Naive thymus-derived CD4-positive, alpha-beta T cell (primary cell): ENCODE data around the gene SPAG16. TPM values are rescaled to one million over a fixed set of nuclear protein-coding genes. Genes with fewer than 3 reads are reported as not detected.
"Not testable (repeated sequence)": the region's sequence is repeated elsewhere in the genome, so short reads cannot be mapped to it uniquely, and the experiment has no call there.

ENCODE experiments used
- ATAC-seq: fragments of 150-1000 bp; cut with Tn5 transposase; 2 replicates; pipeline ENCODE4 v1.10.0; 2021; ENCODE audit warnings: mild to moderate bottlenecking, moderate library complexity
- CTCF ChIA-PET: fragments of 350-600 bp; sonication (Branson Sonifier 250); formaldehyde crosslinking; loops from one replicate; lab custom pipeline; 2021; ENCODE audit warnings: antibody characterized with exemption; lab: Charles Lee
- POLR2A ChIA-PET: fragments of 350-600 bp; sonication (Branson Sonifier 250); formaldehyde crosslinking; loops from one replicate; lab custom pipeline; 2021; ENCODE audit warnings: antibody characterized with exemption, inconsistent platforms; lab: Charles Lee
- DNase-seq, 9 donors: peaks; one replicate each; pipeline versions ENCODE4 v3.0.0 to v3.0.0-alpha.2; 2020 to 2022; ENCODE audit warnings: mixed read lengths in 1 of 9
- H3K27ac ChIP-seq: one replicate; pipeline ENCODE4 v1.7.0; 2013; ENCODE audit warnings: mild to moderate bottlenecking, low read depth, low read length, moderate library complexity
- H3K27me3 ChIP-seq, 2 donors: one replicate each; pipeline ENCODE4 v1.7.0; 2013; ENCODE audit warnings: low read length in 2 of 2, mild to moderate bottlenecking in 2 of 2, moderate library complexity in 2 of 2; ENCODE audit not compliant: control insufficient read depth in 2 of 2, insufficient read depth in 2 of 2
- H3K36me3 ChIP-seq, 3 experiments: 1 replicate in 2 of 3; 2 replicates in 1 of 3; pipeline ENCODE4 v1.7.0; 2013; ENCODE audit warnings: low read length in 3 of 3, mild to moderate bottlenecking in 3 of 3, moderate library complexity in 1 of 3; ENCODE audit not compliant: insufficient read depth in 3 of 3, control insufficient read depth in 2 of 3
- H3K4me1 ChIP-seq, 2 donors: one replicate each; pipeline ENCODE4 v1.7.0; 2013; ENCODE audit warnings: low read length in 2 of 2, mild to moderate bottlenecking in 2 of 2, moderate library complexity in 1 of 2; ENCODE audit not compliant: control insufficient read depth in 2 of 2, insufficient read depth in 2 of 2
- H3K4me3 ChIP-seq: 2 replicates; pipeline ENCODE4 v1.7.0; 2013; ENCODE audit warnings: mild to moderate bottlenecking, low read length
- H3K9me3 ChIP-seq, 3 experiments: 1 replicate in 2 of 3; 2 replicates in 1 of 3; pipeline ENCODE4 v1.7.0; 2013; ENCODE audit warnings: low read length in 3 of 3; ENCODE audit not compliant: control insufficient read depth in 2 of 3
- H3K27ac Mint-ChIP-seq, 9 donors: one replicate each; pipeline ENCODE4 v1.8.0; 2020 to 2022; ENCODE audit warnings: mixed read lengths in 9 of 9, mild to moderate bottlenecking in 8 of 9, moderate library complexity in 5 of 9, inconsistent platforms in 2 of 9
- H3K27me3 Mint-ChIP-seq, 5 donors: one replicate each; pipeline ENCODE4 v1.8.0; 2021 to 2022; ENCODE audit warnings: mixed read lengths in 5 of 5, mild to moderate bottlenecking in 1 of 5
- H3K36me3 Mint-ChIP-seq, 5 donors: one replicate each; pipeline ENCODE4 v1.8.0; 2020 to 2022; ENCODE audit warnings: mixed read lengths in 5 of 5, mild to moderate bottlenecking in 3 of 5, inconsistent platforms in 1 of 5
- H3K4me1 Mint-ChIP-seq, 7 donors: one replicate each; pipeline ENCODE4 v1.8.0; 2020 to 2022; ENCODE audit warnings: mixed read lengths in 7 of 7, mild to moderate bottlenecking in 3 of 7, inconsistent platforms in 1 of 7
- H3K4me3 Mint-ChIP-seq, 10 donors: one replicate each; pipeline ENCODE4 v1.8.0; 2020 to 2022; ENCODE audit warnings: mild to moderate bottlenecking in 10 of 10, mixed read lengths in 10 of 10, moderate library complexity in 6 of 10, inconsistent platforms in 2 of 10
- H3K9me3 Mint-ChIP-seq, 11 donors: one replicate each; pipeline ENCODE4 v1.8.0; 2020 to 2022; ENCODE audit warnings: mixed read lengths in 11 of 11, mild to moderate bottlenecking in 4 of 11, inconsistent platforms in 1 of 11, moderate library complexity in 1 of 11
- intact Hi-C, 2 donors: fragments of 100-400 bp; cut with micrococcal nuclease; formaldehyde crosslinking; loops; one replicate each; pipeline ENCODE4 v1.15.1; 2023
- polyA plus RNA-seq, 2 donors: library from polyadenylated mRNA; unstranded; fragments of 300-500 nt; fragmentation: Illumina TruSeq; gene quantifications; one replicate each; pipeline ENCODE4 v1.2.3, GENCODE V29; 2021
- total RNA-seq, 6 experiments: library from RNA in 5 of 6; stranded (reverse) in 5 of 6; gene quantifications; 1 replicate in 5 of 6; 2 replicates in 1 of 6; pipeline ENCODE4 v1.2.3 and lab custom pipeline; 2021 to 2026

SPAG16 gene
- total and polyA plus RNA-seq, 7 experiments from 2014 or later, result 4.7 to 20.2 (median 7.4) TPM

DNA sequence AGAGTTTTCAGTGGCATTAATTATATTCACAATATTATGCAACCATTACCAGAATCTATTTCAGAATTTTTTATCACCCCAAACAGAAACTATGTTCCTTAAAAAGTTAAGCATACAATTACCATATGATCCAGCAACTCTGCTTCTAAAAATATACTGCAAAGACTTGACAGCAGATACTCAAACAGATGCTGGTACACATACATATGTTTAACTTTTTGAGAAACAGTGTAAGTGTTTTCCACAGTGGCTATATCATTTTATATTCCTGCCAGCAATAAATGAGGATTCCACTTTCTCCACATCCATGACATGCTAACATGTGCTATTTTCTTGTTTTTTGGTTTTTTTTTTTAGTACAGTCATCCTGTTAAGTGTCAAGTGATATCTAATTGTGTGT lies 687.3 kb downstream of the SPAG16 start:
- Mint-ChIP-seq H3K4me3 (no peak overlapping the region), H3K4me1 (no peaks in the 10 kb centered on the region), H3K27me3 (no peaks in the 10 kb centered on the region), H3K9me3 (peaks cover 0 to 6% (median 0%) of the 10 kb centered on the region in 11 donors), H3K27ac (no peak overlapping the region), H3K36me3 (no peaks in the 10 kb centered on the region)
- Histone ChIP-seq H3K4me1 (no peaks in the 10 kb centered on the region), H3K27me3 (no peaks in the 10 kb centered on the region), H3K27ac (no peak overlapping the region), H3K36me3 (no peaks in the 10 kb centered on the region), H3K9me3 (no peaks in the 10 kb centered on the region), H3K4me3 (no peak overlapping the region)
- ATAC-seq, result no peak
- POLR2A ChIA-PET, result no interaction called here
- CTCF ChIA-PET, result no interaction called here
- no peak for DNase-seq
- intact Hi-C loops, result no loop called here

DNA sequence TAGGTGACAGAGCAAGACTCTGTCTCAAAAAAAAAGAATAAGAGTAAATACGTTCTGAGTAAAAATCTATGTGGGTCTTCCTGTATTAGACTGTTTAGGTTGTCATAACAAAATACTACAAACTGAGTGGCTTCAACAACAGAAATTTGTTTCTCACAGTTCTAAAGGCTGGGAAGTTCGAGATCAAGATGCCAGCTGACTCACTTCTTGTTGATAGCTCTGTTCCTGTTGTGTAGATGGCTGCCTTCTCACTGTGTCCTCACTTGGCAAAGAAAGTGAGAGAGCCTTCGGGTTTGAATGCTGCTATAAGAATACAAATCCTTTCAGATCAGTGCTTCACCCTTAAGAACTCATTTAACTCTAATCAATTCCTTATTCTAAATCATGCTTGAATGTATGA lies 696.6 kb downstream of the SPAG16 start:
- DNase-seq (no peak), ATAC-seq (no peak)
- Mint-ChIP-seq H3K9me3 (peaks cover 0 to 2% (median 0%) of the 10 kb centered on the region in 11 donors), H3K27me3 (peaks cover 0 to 13% (median 0%) of the 10 kb centered on the region in 5 donors), H3K4me1 (no peaks in the 10 kb centered on the region), H3K36me3 (no peaks in the 10 kb centered on the region), H3K27ac (peak overlapping the region in 1 of 9 donors; percentile 10), H3K4me3 (no peak overlapping the region)
- Histone ChIP-seq H3K4me3 (no peak overlapping the region), H3K9me3 (no peaks in the 10 kb centered on the region), H3K27me3 (no peaks in the 10 kb centered on the region), H3K27ac (no peak overlapping the region), H3K36me3 (no peaks in the 10 kb centered on the region), H3K4me1 (no peaks in the 10 kb centered on the region)
- ChIA-PET POLR2A (no interaction called here), CTCF (no interaction called here)
- intact Hi-C loops, result no loop called here

DNA sequence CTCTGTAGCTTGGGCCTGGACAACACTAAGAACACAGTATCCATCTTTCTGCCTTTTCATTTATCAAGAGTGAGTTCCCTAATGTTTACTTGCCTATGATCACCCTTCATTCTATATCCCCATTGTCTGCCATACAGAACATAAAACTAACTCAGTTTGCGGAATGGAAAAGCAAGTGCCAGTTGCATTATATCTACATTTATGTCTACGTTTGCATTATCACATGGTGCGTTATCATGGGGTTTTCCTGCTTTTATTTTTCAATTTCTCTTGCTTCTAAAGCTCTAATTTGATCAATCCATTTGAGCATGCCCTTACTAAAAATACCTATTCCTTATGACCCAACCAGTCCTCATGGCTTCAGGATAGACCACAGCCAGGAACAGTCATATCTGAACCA lies 704.9 kb downstream of the SPAG16 start:
- no peaks in the 10 kb centered on the region for H3K9me3 ChIP-seq
- no peak overlapping the region for H3K27ac Mint-ChIP-seq
- no peak overlapping the region for H3K4me3 ChIP-seq
- H3K36me3 Mint-ChIP-seq, result no peaks in the 10 kb centered on the region
- peaks cover 0 to 6% (median 0%) of the 10 kb centered on the region in 11 donors for H3K9me3 Mint-ChIP-seq
- ChIA-PET CTCF (no interaction called here), POLR2A (no interaction called here)
- no peaks in the 10 kb centered on the region for H3K4me1 Mint-ChIP-seq
- intact Hi-C loops, result no loop called here
- no peak for ATAC-seq
- peaks cover 0 to 5% (median 0%) of the 10 kb centered on the region in 5 donors for H3K27me3 Mint-ChIP-seq
- H3K27me3 ChIP-seq, result no peaks in the 10 kb centered on the region
- H3K27ac ChIP-seq, result no peak overlapping the region
- no peak for DNase-seq
- H3K36me3 ChIP-seq, result no peaks in the 10 kb centered on the region
- no peaks in the 10 kb centered on the region for H3K4me1 ChIP-seq
- H3K4me3 Mint-ChIP-seq, result no peak overlapping the region

DNA sequence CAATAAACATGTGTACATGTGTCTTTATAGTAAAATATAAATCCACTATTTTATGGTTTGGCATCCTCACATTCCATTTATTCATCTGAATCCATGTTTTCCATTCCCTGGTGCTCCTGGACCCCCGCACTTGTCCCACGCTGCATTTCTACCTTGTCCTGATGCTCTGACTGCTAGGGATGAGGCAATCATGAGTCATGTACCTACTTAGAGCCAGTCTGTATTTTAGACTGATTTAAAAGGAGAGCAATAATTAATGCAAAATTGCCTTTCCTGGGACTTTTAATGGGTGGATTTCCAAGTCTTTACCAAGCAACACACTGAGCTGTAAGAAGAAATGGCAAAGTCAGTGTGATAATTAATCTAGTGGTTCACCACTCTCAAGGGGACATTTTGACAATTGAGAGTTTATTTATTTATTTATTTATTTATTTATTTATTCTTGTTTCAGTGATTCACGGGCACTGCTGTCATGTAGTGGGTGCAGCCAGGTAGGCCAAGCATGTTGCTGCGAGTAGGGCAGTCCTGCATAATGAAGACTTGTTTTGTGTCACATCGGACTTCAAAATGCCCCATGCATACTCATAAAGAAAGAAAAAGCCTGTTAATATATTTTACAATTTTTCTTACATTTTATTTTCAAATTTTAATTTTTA lies 707.3 kb downstream of the SPAG16 start:
- Histone ChIP-seq H3K27ac (no peak overlapping the region), H3K4me3 (no peak overlapping the region), H3K4me1 (no peaks in the 10 kb centered on the region), H3K9me3 (no peaks in the 10 kb centered on the region), H3K27me3 (no peaks in the 10 kb centered on the region), H3K36me3 (no peaks in the 10 kb centered on the region)
- ChIA-PET CTCF (no interaction called here), POLR2A (no interaction called here)
- intact Hi-C loops, result no loop called here
- H3K4me3 Mint-ChIP-seq, result no peak overlapping the region
- peaks cover 0 to 4% (median 0%) of the 10 kb centered on the region in 11 donors for H3K9me3 Mint-ChIP-seq
- no peak overlapping the region for H3K27ac Mint-ChIP-seq
- H3K27me3 Mint-ChIP-seq, result no peaks in the 10 kb centered on the region
- no peaks in the 10 kb centered on the region for H3K36me3 Mint-ChIP-seq
- DNase-seq (no peak), ATAC-seq (no peak)
- H3K4me1 Mint-ChIP-seq, result no peaks in the 10 kb centered on the region

DNA sequence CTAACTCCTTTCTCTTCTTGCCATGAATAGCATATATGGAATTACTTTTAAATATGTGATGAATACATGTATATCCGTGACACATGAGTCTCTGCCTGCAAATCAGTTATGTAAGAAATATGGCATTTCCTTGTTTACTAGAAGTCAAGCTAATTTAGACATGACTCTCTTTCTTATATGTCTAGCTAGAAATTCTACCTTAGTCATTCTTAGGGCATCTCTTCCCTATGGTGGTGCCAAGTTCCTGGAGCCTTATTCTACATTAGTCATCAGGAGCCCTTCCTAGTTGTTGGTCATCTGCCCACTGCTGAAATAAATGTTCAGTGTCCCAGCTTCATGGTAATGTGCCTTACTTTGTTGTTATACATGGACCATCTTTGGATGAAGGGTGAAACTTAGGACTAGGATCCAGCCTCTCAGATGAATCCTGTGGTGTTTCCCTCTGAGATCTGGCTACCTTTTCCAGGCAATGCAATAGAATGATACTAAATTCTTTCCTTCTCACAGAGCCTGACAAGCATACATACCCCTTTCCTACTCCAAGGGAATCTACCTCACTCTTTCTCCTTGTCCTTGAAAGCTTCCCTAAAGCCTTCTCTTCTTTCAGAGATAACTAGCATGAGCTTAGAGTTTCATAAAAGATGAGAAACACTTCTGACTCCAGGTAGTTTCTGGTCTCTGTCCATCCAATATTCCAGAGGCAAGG lies 711.3 kb downstream of the SPAG16 start:
- no peak for ATAC-seq
- CTCF ChIA-PET, result no interaction called here

DNA sequence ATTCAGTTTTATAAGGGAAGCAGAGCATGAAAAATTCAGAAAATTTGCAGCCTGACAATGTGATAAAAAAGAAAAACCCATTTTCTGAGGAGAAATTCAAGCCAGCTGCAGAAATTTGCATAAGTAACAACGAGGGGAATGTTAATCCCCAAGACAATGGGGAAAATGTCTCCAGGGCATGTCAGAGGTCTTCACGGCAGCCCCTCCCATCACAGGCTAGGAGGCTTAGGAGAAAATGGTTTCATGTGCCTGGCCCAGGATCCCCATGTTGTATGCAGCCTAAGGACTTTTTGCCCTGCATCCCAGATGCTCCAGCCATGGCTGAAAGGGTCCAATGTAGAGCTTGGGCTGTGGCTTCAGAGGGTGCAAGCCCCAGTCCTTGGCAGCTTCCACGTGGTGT lies 714.7 kb downstream of the SPAG16 start:
- H3K36me3 ChIP-seq, H3K9me3 Mint-ChIP-seq, H3K4me3 ChIP-seq, H3K27me3 Mint-ChIP-seq, H3K36me3 Mint-ChIP-seq, H3K27ac ChIP-seq, CTCF ChIA-PET, intact Hi-C loops, H3K4me1 Mint-ChIP-seq, H3K9me3 ChIP-seq, H3K4me1 ChIP-seq, POLR2A ChIA-PET, H3K27me3 ChIP-seq, H3K27ac Mint-ChIP-seq, DNase-seq, ATAC-seq, H3K4me3 Mint-ChIP-seq: not testable (repeated sequence)

More for the DNA sequence above, 711.3 kb downstream of the SPAG16 start:
- no peaks in the 10 kb centered on the region for H3K27me3 ChIP-seq
- Mint-ChIP-seq H3K27me3 (no peaks in the 10 kb centered on the region), H3K9me3 (peaks cover 0 to 8% (median 0%) of the 10 kb centered on the region in 11 donors), H3K27ac (no peak overlapping the region), H3K36me3 (no peaks in the 10 kb centered on the region), H3K4me3 (no peak overlapping the region), H3K4me1 (no peaks in the 10 kb centered on the region)
- DNase-seq, result no peak
- POLR2A ChIA-PET, result interaction anchor here (0.6 kb wide), 1 partner anchor 46 kb away, joined by 4 read pairs; no protein-coding TSS in a partner anchor
- H3K27ac ChIP-seq, result no peak overlapping the region
- intact Hi-C loops, result no loop called here
- H3K4me3 ChIP-seq, result no peak overlapping the region
- H3K36me3 ChIP-seq, result no peaks in the 10 kb centered on the region
- no peaks in the 10 kb centered on the region for H3K9me3 ChIP-seq
- no peaks in the 10 kb centered on the region for H3K4me1 ChIP-seq

DNA sequence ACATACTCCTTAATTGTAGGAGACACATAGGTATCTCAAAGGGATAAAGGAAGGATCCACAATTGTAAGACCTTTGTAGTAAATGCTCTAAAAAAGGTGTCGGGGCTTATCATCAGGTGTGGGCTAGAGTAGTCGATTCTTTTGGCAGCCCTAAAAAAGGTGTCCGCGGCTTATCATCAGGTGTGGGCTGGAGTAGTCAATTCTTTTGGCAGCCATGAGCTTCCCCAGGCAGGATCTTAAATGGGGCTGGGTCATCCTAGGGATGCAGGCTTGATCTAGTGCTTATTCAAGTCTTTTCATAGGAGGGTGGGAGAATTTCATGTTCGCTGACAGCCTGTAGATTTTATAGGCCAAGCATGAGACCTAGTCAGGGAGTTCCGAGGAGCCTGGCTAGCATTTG lies 720.2 kb downstream of the SPAG16 start:
- H3K27ac Mint-ChIP-seq, result no peak overlapping the region
- intact Hi-C loops, result no loop called here
- POLR2A ChIA-PET, result no interaction called here

More for the DNA sequence above, 720.2 kb downstream of the SPAG16 start:
- no peaks in the 10 kb centered on the region for H3K36me3 ChIP-seq
- H3K4me3 ChIP-seq, result no peak overlapping the region
- no peak overlapping the region for H3K27ac ChIP-seq
- CTCF ChIA-PET, result no interaction called here
- ATAC-seq (no peak), DNase-seq (no peak)
- Mint-ChIP-seq H3K36me3 (no peaks in the 10 kb centered on the region), H3K4me3 (no peak overlapping the region), H3K27me3 (no peaks in the 10 kb centered on the region), H3K4me1 (no peaks in the 10 kb centered on the region), H3K9me3 (peaks cover 0 to 11% (median 0%) of the 10 kb centered on the region in 11 donors)
- no peaks in the 10 kb centered on the region for H3K9me3 ChIP-seq
- H3K4me1 ChIP-seq, result no peaks in the 10 kb centered on the region
- peaks cover 0 to 3% of the 10 kb centered on the region in 2 donors for H3K27me3 ChIP-seq
